ENCODE results near the gene PPP1R14C.

Gene PPP1R14C

GRCh38 chr6:150229436-150230163 is 86.8 kb downstream of the PPP1R14C start:
- no peak for TF ChIP-seq CTCF (IDR thresholded peaks at IDR 0.05; ENCODE audit: borderline replicate concordance, insufficient read depth, low read depth, low read length)
- H3K4me3 ChIP-seq (ENCODE audit: low read depth, low read length), result no peak overlapping the region

GRCh38 chr6:150230164-150230561 is 87.3 kb downstream of the PPP1R14C start:
- no peak for TF ChIP-seq CTCF (IDR thresholded peaks at IDR 0.05; ENCODE audit: borderline replicate concordance, insufficient read depth, low read depth, low read length)
- no peak overlapping the region for H3K4me3 ChIP-seq (ENCODE audit: low read depth, low read length)

- no peak for TF ChIP-seq CTCF (IDR thresholded peaks at IDR 0.05; ENCODE audit: borderline replicate concordance, insufficient read depth, low read depth, low read length)
Measured at GRCh38 chr6:150230832-150231524, 88.1 kb downstream of the PPP1R14C start.

GRCh38 chr6:150231525-150231850 is 88.6 kb downstream of the PPP1R14C start:
- TF ChIP-seq CTCF (IDR thresholded peaks at IDR 0.05; ENCODE audit: borderline replicate concordance, insufficient read depth, low read depth, low read length), result no peak
- no peak overlapping the region for H3K4me3 ChIP-seq (ENCODE audit: low read depth, low read length)

More at GRCh38 chr6:150230832-150231524, 88.1 kb downstream of the PPP1R14C start:
- no peak overlapping the region for H3K4me3 ChIP-seq (ENCODE audit: low read depth, low read length)

GRCh38 chr6:150233843-150234269 is 91.0 kb downstream of the PPP1R14C start:
- H3K4me3 ChIP-seq (ENCODE audit: low read depth, low read length), result no peak overlapping the region
- TF ChIP-seq CTCF (IDR thresholded peaks at IDR 0.05; ENCODE audit: borderline replicate concordance, insufficient read depth, low read depth, low read length), result no peak

GRCh38 chr6:150235218-150235617 is 92.4 kb downstream of the PPP1R14C start:
- no peak overlapping the region for H3K4me3 ChIP-seq (ENCODE audit: low read depth, low read length)
- TF ChIP-seq CTCF (IDR thresholded peaks at IDR 0.05; ENCODE audit: borderline replicate concordance, insufficient read depth, low read depth, low read length), result no peak

- no peak for TF ChIP-seq CTCF (IDR thresholded peaks at IDR 0.05; ENCODE audit: borderline replicate concordance, insufficient read depth, low read depth, low read length)
- no peak overlapping the region for H3K4me3 ChIP-seq (ENCODE audit: low read depth, low read length)
Measured at GRCh38 chr6:150236114-150236513, 93.3 kb downstream of the PPP1R14C start.

All from GM12875 (cell line).